ENCODE data around the gene CWF19L2. TPM values are rescaled to one million over a fixed set of nuclear protein-coding genes. Genes with fewer than 3 reads are reported as not detected.
"Not testable (repeated sequence)": the region's sequence is repeated elsewhere in the genome, so short reads cannot be mapped to it uniquely, and the experiment has no call there.

The CWF19L2 gene
- total RNA-seq, 1 donor from 2014 or later = 7.5 TPM

- no peak for TF ChIP-seq CTCF (conservative IDR thresholded peaks at IDR 0.05; ENCODE audit: low read depth, low read length)
- H3K4me3 ChIP-seq (ENCODE audit: low read depth, low read length) = no peak overlapping the region
Observed at GRCh38 chr11:107439586-107440167, 17.9 kb downstream of the CWF19L2 start.

GRCh38 chr11:107438148-107438547, 19.5 kb downstream of the CWF19L2 start:
- TF ChIP-seq CTCF (conservative IDR thresholded peaks at IDR 0.05; ENCODE audit: low read depth, low read length) = no peak
- no peak overlapping the region for H3K4me3 ChIP-seq (ENCODE audit: low read depth, low read length)
- no peak for DNase-seq (ENCODE audit: low read depth)

More at GRCh38 chr11:107439586-107440167, 17.9 kb downstream of the CWF19L2 start:
- DNase-seq (ENCODE audit: low read depth) = no peak

- no peak for TF ChIP-seq CTCF (conservative IDR thresholded peaks at IDR 0.05; ENCODE audit: low read depth, low read length)
- no peak for DNase-seq (ENCODE audit: low read depth)
- H3K4me3 ChIP-seq (ENCODE audit: low read depth, low read length) = no peak overlapping the region
Observed at GRCh38 chr11:107430525-107430924, 27.1 kb downstream of the CWF19L2 start.

GRCh38 chr11:107427569-107428180, 29.9 kb downstream of the CWF19L2 start:
- no peak for DNase-seq (ENCODE audit: low read depth)

GRCh38 chr11:107413352-107413751, 44.3 kb downstream of the CWF19L2 start:
- no peak overlapping the region for H3K4me3 ChIP-seq (ENCODE audit: low read depth, low read length)
- no peak for DNase-seq (ENCODE audit: low read depth)
- TF ChIP-seq CTCF (conservative IDR thresholded peaks at IDR 0.05; ENCODE audit: low read depth, low read length) = no peak

More at GRCh38 chr11:107427569-107428180, 29.9 kb downstream of the CWF19L2 start:
- no peak overlapping the region for H3K4me3 ChIP-seq (ENCODE audit: low read depth, low read length)
- no peak for TF ChIP-seq CTCF (conservative IDR thresholded peaks at IDR 0.05; ENCODE audit: low read depth, low read length)

GRCh38 chr11:107408762-107409211, 48.8 kb downstream of the CWF19L2 start:
- no peak for TF ChIP-seq CTCF (conservative IDR thresholded peaks at IDR 0.05; ENCODE audit: low read depth, low read length)
- H3K4me3 ChIP-seq (ENCODE audit: low read depth, low read length) = no peak overlapping the region
- no peak for DNase-seq (ENCODE audit: low read depth)

- no peak for DNase-seq (ENCODE audit: low read depth)
- TF ChIP-seq CTCF (conservative IDR thresholded peaks at IDR 0.05; ENCODE audit: low read depth, low read length) = no peak
- H3K4me3 ChIP-seq (ENCODE audit: low read depth, low read length) = no peak overlapping the region
Observed at GRCh38 chr11:107405260-107405659, 52.4 kb downstream of the CWF19L2 start.

- not testable (repeated sequence) for DNase-seq (ENCODE audit: low read depth); H3K4me3 ChIP-seq (ENCODE audit: low read depth, low read length)
Observed at GRCh38 chr11:107401131-107401530, 56.5 kb downstream of the CWF19L2 start.

All from epithelial cell of proximal tubule (primary cell).